ENCODE data around the gene SRP68.

Gene SRP68

GRCh38 chr17:76000755-76001521 is 71.4 kb downstream of the SRP68 start, which contains the start of gene CDK3:
Gene CDK3 (plus strand): TSS chr17:76000855. CDS start chr17:76001426, 571 bp downstream.
- Histone ChIP-seq H3K4me3 (ENCODE audit: low read depth, low read length) (no peak within 1 kb of the TSS), H3K9me3 (no peaks in the 10 kb centered on the region), H3K27me3 (no peaks in the 10 kb centered on the region), H3K4me1 (no peaks in the 10 kb centered on the region), H3K36me3 (no peaks in the 10 kb centered on the region)
- no peak for DNase-seq
- no peak for TF ChIP-seq CTCF (IDR thresholded peaks at IDR 0.05; ENCODE audit: low read depth, low read length)

GRCh38 chr17:76000016-76000754 is 72.1 kb downstream of the SRP68 start:
- H3K4me1 ChIP-seq = no peaks in the 10 kb centered on the region
- peak; percentile 80 for DNase-seq

GRCh38 chr17:75998327-75998795 is 74.0 kb downstream of the SRP68 start:
- peaks cover 5% of the 10 kb centered on the region for H3K36me3 ChIP-seq
- no peak for DNase-seq
- no peaks in the 10 kb centered on the region for H3K9me3 ChIP-seq
- H3K27me3 ChIP-seq = no peaks in the 10 kb centered on the region
- H3K4me1 ChIP-seq = no peaks in the 10 kb centered on the region
- no peak overlapping the region for H3K4me3 ChIP-seq (ENCODE audit: low read depth, low read length)
- no peak for TF ChIP-seq CTCF (IDR thresholded peaks at IDR 0.05; ENCODE audit: low read depth, low read length)

More at GRCh38 chr17:76000016-76000754, 72.1 kb downstream of the SRP68 start:
- Histone ChIP-seq H3K9me3 (no peaks in the 10 kb centered on the region), H3K36me3 (no peaks in the 10 kb centered on the region; the same call in 1 of the 2 replicates), H3K27me3 (no peaks in the 10 kb centered on the region), H3K4me3 (ENCODE audit: low read depth, low read length) (no peak overlapping the region)
- TF ChIP-seq CTCF (IDR thresholded peaks at IDR 0.05; ENCODE audit: low read depth, low read length) = peak; percentile 82

- peaks cover 5% of the 10 kb centered on the region for H3K36me3 ChIP-seq
- TF ChIP-seq CTCF (IDR thresholded peaks at IDR 0.05; ENCODE audit: low read depth, low read length) = no peak
- H3K9me3 ChIP-seq = no peaks in the 10 kb centered on the region
- H3K4me3 ChIP-seq (ENCODE audit: low read depth, low read length) = no peak overlapping the region
- DNase-seq = no peak
- no peaks in the 10 kb centered on the region for H3K27me3 ChIP-seq
- no peaks in the 10 kb centered on the region for H3K4me1 ChIP-seq
Observed at GRCh38 chr17:75996665-75997590, 75.4 kb downstream of the SRP68 start.

GRCh38 chr17:75995385-75995925 is 76.9 kb downstream of the SRP68 start:
- Histone ChIP-seq H3K9me3 (no peaks in the 10 kb centered on the region), H3K27me3 (no peaks in the 10 kb centered on the region), H3K36me3 (peaks cover 11% of the 10 kb centered on the region), H3K4me1 (no peaks in the 10 kb centered on the region), H3K4me3 (ENCODE audit: low read depth, low read length) (no peak overlapping the region)
- DNase-seq = no peak
- TF ChIP-seq CTCF (IDR thresholded peaks at IDR 0.05; ENCODE audit: low read depth, low read length) = no peak
